ENCODE measurements around the gene PAIP2B.

GRCh38 chr2:71154798-71155197 is 72.1 kb downstream of the PAIP2B start:
- no peak for TF ChIP-seq SNAI2 (CRISPR knock-in tag; IDR thresholded peaks at IDR 0.05)
- no peak for TF ChIP-seq ZNF8 (CRISPR knock-in tag; IDR thresholded peaks at IDR 0.05)
- TF ChIP-seq ZC3H10 (CRISPR knock-in tag; IDR thresholded peaks at IDR 0.05): no peak
- no peak for TF ChIP-seq PATZ1 (CRISPR knock-in tag; IDR thresholded peaks at IDR 0.05; ENCODE audit: borderline replicate concordance)
- no peak for TF ChIP-seq TCF4 (CRISPR knock-in tag; IDR thresholded peaks at IDR 0.05; ENCODE audit: borderline replicate concordance)
- TF ChIP-seq CREB5 (CRISPR knock-in tag; IDR thresholded peaks at IDR 0.05; ENCODE audit: low read depth): no peak
- TF ChIP-seq ZNF70 (CRISPR knock-in tag; IDR thresholded peaks at IDR 0.05): no peak
- TF ChIP-seq RARB (CRISPR knock-in tag; IDR thresholded peaks at IDR 0.05): no peak
- TF ChIP-seq GLIS3 (CRISPR knock-in tag; IDR thresholded peaks at IDR 0.05): no peak
- no peak for TF ChIP-seq ZFP30 (CRISPR knock-in tag; IDR thresholded peaks at IDR 0.05)
- TF ChIP-seq BACH2 (CRISPR knock-in tag; IDR thresholded peaks at IDR 0.05; ENCODE audit: borderline replicate concordance): no peak
- TF ChIP-seq ESRRG (CRISPR knock-in tag; IDR thresholded peaks at IDR 0.05): no peak
- no peak for TF ChIP-seq ZFP3 (CRISPR knock-in tag; IDR thresholded peaks at IDR 0.05)

All from SK-N-SH treated with all-trans-retinoic acid at 6 μM for 48 hours (cell line).